ENCODE data around the gene VPS8. TPM values are rescaled to one million over a fixed set of nuclear protein-coding genes. Genes with fewer than 3 reads are reported as not detected.

Gene VPS8
- total RNA-seq, 2 experiments from 2014 or later, result 30.2 to 33.3 TPM

- peaks cover 10% of the 10 kb centered on the region for H3K4me1 Mint-ChIP-seq (ENCODE audit: low read depth)
- ATAC-seq (no peak), DNase-seq (no peak)
- no peak for TF ChIP-seq CTCF (IDR thresholded peaks at IDR 0.05)
- H3K27ac Mint-ChIP-seq, result no peak overlapping the region
- H3K36me3 Mint-ChIP-seq (ENCODE audit: low read depth), result peaks cover 40% of the 10 kb centered on the region
- ChIA-PET CTCF (interaction anchor here (1.4 kb wide), 2 partner anchors 10 to 29 kb away, joined by 5 to 7 read pairs; no protein-coding TSS in a partner anchor), POLR2A (no interaction called here)
- H3K9me3 Mint-ChIP-seq, result no peaks in the 10 kb centered on the region
- no peaks in the 10 kb centered on the region for H3K27me3 Mint-ChIP-seq
- intact Hi-C loops (cut with micrococcal nuclease), result no loop called here
- no peak overlapping the region for H3K4me3 Mint-ChIP-seq
These were observed 20.9 kb downstream of the VPS8 start for GRCh38 chr3:184832903-184833302.

GRCh38 chr3:184836090-184836822, 24.3 kb downstream of the VPS8 start:
- ChIA-PET CTCF (interaction anchor here (0.7 to 1.0 kb wide), 2 partner anchors 33 to 275 kb away, joined by 3 to 4 read pairs; partner anchors contain the start of gene EPHB3), POLR2A (interaction anchor here (0.6 kb wide), 1 partner anchor 84 kb away, joined by 4 read pairs; no protein-coding TSS in a partner anchor)
- DNase-seq (no peak), ATAC-seq (no peak)
- H3K4me1 Mint-ChIP-seq (ENCODE audit: low read depth), result no peaks in the 10 kb centered on the region
- H3K36me3 Mint-ChIP-seq (ENCODE audit: low read depth), result peaks cover 33% of the 10 kb centered on the region
- no peak overlapping the region for H3K27ac Mint-ChIP-seq
- no peaks in the 10 kb centered on the region for H3K9me3 Mint-ChIP-seq
- H3K27me3 Mint-ChIP-seq, result no peaks in the 10 kb centered on the region
- TF ChIP-seq CTCF (IDR thresholded peaks at IDR 0.05), result no peak
- intact Hi-C loops (cut with micrococcal nuclease), result no loop called here
- no peak overlapping the region for H3K4me3 Mint-ChIP-seq

GRCh38 chr3:184842433-184842832, 30.5 kb downstream of the VPS8 start:
- H3K36me3 Mint-ChIP-seq (ENCODE audit: low read depth), result peaks cover 13% of the 10 kb centered on the region
- H3K9me3 Mint-ChIP-seq, result no peaks in the 10 kb centered on the region
- no peaks in the 10 kb centered on the region for H3K4me1 Mint-ChIP-seq (ENCODE audit: low read depth)
- H3K4me3 Mint-ChIP-seq, result no peak overlapping the region
- no peak overlapping the region for H3K27ac Mint-ChIP-seq
- no peak for TF ChIP-seq CTCF (IDR thresholded peaks at IDR 0.05)
- intact Hi-C loops (cut with micrococcal nuclease), result no loop called here
- no peak for ATAC-seq
- ChIA-PET POLR2A (no interaction called here), CTCF (no interaction called here)
- DNase-seq, result no peak
- H3K27me3 Mint-ChIP-seq, result no peaks in the 10 kb centered on the region

- POLR2A ChIA-PET, result no interaction called here
- peaks cover 7% of the 10 kb centered on the region for H3K36me3 Mint-ChIP-seq (ENCODE audit: low read depth)
- no peaks in the 10 kb centered on the region for H3K27me3 Mint-ChIP-seq
- CTCF ChIA-PET, result no interaction called here
- H3K27ac Mint-ChIP-seq, result no peak overlapping the region
- TF ChIP-seq CTCF (IDR thresholded peaks at IDR 0.05), result no peak
- H3K4me1 Mint-ChIP-seq (ENCODE audit: low read depth), result no peaks in the 10 kb centered on the region
- no peak for ATAC-seq
- no peak overlapping the region for H3K4me3 Mint-ChIP-seq
- no peaks in the 10 kb centered on the region for H3K9me3 Mint-ChIP-seq
- DNase-seq, result no peak
- intact Hi-C loops (cut with micrococcal nuclease), result no loop called here
These were observed 33.9 kb downstream of the VPS8 start for GRCh38 chr3:184845819-184846218.

GRCh38 chr3:184846496-184846895, 34.5 kb downstream of the VPS8 start:
- Mint-ChIP-seq H3K36me3 (ENCODE audit: low read depth) (peaks cover 9% of the 10 kb centered on the region), H3K4me1 (ENCODE audit: low read depth) (no peaks in the 10 kb centered on the region), H3K27ac (no peak overlapping the region), H3K9me3 (no peaks in the 10 kb centered on the region), H3K4me3 (no peak overlapping the region), H3K27me3 (no peaks in the 10 kb centered on the region)
- ChIA-PET CTCF (no interaction called here), POLR2A (no interaction called here)
- DNase-seq (no peak), ATAC-seq (no peak)
- intact Hi-C loops (cut with micrococcal nuclease), result no loop called here
- no peak for TF ChIP-seq CTCF (IDR thresholded peaks at IDR 0.05)

Measured in activated CD8-positive, alpha-beta T cell treated with anti-CD3 and anti-CD28 coated beads for 36 hours (primary cell).